NCI-H2029 (cell line): ENCODE results near the gene SMC6.

ENCODE experiments used
- DNase-seq: peaks from one replicate; lab custom pipeline; 2025; lab: John Stamatoyannopoulos, UW

Gene SMC6, protein sequence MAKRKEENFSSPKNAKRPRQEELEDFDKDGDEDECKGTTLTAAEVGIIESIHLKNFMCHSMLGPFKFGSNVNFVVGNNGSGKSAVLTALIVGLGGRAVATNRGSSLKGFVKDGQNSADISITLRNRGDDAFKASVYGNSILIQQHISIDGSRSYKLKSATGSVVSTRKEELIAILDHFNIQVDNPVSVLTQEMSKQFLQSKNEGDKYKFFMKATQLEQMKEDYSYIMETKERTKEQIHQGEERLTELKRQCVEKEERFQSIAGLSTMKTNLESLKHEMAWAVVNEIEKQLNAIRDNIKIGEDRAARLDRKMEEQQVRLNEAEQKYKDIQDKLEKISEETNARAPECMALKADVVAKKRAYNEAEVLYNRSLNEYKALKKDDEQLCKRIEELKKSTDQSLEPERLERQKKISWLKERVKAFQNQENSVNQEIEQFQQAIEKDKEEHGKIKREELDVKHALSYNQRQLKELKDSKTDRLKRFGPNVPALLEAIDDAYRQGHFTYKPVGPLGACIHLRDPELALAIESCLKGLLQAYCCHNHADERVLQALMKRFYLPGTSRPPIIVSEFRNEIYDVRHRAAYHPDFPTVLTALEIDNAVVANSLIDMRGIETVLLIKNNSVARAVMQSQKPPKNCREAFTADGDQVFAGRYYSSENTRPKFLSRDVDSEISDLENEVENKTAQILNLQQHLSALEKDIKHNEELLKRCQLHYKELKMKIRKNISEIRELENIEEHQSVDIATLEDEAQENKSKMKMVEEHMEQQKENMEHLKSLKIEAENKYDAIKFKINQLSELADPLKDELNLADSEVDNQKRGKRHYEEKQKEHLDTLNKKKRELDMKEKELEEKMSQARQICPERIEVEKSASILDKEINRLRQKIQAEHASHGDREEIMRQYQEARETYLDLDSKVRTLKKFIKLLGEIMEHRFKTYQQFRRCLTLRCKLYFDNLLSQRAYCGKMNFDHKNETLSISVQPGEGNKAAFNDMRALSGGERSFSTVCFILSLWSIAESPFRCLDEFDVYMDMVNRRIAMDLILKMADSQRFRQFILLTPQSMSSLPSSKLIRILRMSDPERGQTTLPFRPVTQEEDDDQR

DNA sequence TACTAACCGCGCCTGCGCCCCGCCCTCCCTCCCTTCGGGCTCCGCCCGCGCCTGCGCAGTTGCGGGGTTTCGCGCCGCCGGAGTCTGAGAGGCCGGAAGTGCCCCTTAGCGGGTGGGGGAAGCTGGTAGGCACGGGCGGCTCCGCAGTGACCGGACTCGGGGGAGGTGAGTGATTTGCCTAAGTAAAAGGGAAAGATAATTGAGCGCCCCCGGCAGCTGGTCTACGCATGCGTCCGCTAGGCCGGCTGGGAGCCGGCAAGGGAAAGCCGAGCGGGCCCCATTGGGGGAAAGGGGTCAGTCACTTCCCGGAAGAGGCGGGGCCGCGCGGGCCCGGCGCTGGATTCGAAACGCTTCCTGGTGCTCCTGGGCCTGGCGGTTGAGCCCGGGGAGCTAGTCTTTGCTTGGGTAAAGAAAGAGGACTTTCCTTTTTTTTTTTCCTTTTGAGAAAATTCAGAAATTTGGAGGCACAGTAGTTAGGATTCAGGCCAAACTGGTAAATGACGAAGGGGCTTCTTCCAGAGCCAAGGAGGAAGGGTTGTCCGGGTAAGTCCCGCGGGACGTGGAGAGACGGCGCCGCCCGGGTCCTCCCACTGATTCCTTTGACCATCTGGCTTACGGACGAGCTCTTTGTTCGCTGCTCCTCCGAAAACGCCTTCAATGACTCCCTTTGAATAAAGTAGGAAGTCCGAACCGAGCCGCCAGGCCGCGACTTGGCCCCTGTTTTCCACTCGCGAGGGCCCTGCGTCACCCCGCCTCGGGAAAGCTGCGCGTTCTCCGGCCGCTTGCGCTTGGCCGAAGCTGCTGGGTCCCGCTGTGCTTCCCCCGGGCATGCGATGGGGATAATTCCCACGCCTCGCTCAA is at the start of gene SMC6, which contains the start of gene GEN1:
Gene SMC6, minus strand, starts transcription at position 8 of the 861 bp plus-strand sequence. CDS start 7,864 bp downstream, outside the sequence.
Gene GEN1, plus strand, starts transcription at position 336 of the 861 bp plus-strand sequence. CDS start 5,806 bp downstream, outside the sequence.
- peak; percentile 82 for DNase-seq

DNA sequence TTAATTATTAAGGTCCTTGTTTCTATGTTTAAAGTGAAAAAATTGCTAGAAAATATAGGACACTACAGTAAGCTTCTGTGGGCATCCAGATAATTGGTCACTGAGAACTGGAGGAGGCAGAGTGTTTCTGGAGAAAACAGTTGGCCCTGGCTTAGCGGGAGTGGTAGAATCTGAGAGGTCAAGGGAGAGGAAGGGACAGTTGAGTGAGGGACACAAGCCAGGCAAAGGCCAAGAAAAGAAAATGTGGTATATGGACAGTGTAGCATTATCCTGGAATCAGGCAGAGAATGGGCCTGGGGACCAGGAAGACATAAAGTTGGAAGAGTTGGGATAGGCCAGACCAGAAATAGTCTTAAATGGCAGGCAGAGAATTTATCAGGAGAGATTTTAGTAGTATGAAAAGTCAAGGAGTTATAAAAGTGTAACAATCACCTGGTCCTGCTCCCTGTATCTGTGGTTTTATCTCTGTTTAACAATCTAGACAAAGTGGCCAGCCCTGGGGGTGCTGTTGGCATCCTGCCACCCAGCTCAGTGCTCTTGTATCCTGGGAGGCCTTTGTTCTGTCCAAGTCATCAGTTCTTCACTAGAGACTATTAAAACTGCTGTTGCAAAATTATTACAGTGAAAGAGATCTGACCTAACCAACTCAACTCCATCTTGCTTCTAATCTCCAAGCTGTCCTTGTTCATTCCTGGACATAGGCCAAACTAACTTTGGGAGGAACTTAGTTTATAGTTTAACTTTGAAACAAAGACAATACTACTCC is 47.3 kb upstream of the SMC6 start:
- no peak for DNase-seq

DNA sequence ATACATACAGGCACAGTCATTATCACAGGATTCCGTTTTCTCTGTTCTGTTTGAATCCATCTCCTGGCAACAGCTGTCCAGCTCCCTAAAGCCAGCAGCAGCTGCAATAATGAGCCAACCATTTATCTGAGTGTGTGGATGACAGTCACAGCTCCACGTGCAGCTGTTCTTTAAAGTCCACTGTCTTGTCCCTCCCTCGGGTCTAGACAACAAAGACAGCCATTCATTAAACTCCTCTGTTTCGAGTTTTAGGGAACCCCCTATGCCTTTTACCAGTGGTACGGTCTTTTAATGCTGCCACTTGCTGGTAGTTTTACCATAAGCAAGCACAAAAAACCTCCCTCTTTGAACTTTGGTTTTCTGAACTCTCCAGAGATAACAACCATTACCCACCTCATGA is 46.6 kb upstream of the SMC6 start:
- no peak for DNase-seq

DNA sequence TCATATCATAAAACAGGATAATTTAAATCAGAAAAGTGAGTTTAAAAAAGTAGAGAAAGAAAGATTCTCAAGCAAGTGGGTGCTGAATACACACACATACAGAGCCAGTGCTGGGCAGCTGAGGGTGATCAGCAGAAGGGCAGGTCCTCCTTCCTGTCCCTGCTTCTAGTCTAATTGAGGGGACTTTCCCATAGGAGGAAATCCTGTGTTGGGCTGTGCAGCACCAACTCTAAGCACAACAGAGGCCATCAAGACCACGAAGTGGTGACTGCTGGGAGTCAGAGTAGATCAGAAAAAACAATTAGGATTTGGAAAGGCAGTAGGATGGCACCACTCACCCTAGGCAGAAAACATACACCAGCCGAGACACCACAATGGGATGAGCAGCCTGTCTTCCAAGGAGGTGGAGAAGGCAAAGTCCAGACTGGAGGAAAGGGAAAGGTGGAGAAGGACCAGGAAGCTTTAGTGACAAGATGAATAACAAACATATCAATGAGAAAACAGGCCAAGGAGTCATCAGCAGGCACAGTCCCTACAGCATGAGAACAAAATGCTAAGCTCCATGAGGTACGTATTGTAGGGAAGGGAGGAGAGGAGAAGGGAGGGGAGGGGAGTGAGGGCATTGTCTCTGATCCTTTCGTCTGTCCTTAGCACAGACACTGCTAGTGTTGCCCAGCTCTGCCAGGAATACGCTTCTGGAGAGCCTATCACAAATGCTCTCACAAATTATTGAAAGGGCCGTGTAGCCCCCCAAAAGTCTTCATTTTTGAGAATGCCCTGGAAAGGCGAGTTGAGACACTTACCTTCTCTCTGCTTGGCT is 45.9 kb upstream of the SMC6 start:
- DNase-seq: no peak

DNA sequence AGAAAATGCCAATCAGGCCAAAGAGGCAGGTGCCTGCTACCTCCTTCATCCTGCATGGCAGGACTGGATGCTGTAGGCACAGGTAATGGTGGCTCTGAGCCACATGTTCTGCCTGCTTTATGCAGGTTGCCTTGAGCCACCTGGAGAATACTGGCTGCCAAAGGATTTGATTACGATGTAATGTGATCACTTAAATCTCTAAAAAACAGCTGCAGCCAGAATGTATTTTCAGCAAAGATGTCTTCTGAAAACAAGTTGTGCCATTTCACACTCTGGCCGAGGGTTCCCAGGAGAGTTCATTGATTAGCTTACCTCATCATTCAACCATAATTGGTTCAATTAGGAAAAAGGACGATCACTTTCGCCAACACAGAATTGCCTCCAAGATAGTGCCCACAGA is 44.7 kb upstream of the SMC6 start:
- no peak for DNase-seq

DNA sequence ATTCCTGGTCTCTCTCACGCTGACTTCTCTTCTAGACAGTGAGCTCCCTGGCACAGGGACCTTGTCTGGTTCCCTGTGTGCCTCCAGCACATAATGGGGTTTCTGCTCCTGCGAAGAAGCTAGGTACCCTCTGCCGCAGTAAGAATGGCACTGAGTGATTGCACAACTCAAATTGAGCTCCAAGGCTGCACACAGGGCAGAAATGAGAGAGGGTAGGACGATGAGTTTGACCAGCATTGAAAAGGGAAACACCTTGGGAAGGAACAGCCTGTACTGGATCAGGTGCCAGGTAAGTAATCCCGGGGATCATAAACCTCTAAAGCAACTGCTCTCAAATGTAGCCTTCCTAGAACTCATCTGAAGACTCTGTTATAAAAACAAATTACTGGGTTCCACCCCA is 41.7 kb upstream of the SMC6 start:
- DNase-seq: no peak

DNA sequence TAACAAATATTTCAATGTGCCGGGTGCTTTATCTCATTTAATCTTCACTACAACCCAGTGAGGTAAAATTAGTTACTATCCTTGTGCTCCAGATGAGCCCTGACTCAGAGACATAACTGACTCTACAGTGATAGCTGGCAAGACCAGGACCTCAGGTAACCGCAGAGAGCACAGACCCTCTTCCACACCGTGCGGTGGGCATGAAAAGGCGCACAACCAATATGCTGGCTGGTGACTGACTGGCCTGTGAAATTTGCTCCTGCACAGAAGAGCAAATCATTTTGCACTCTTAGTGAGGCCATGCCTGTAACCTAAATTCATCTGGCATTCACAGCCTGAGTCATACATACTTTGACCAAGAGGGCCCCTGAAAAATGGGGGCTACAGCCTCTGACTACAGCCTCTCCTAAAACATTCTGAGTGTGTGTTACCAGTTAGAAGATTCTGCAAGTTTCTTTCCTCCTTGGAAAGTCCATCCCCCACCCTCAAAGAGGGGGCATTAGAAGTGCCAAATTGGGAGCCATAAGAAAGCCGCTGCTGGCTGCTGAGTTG is 40.3 kb upstream of the SMC6 start:
- DNase-seq: no peak

DNA sequence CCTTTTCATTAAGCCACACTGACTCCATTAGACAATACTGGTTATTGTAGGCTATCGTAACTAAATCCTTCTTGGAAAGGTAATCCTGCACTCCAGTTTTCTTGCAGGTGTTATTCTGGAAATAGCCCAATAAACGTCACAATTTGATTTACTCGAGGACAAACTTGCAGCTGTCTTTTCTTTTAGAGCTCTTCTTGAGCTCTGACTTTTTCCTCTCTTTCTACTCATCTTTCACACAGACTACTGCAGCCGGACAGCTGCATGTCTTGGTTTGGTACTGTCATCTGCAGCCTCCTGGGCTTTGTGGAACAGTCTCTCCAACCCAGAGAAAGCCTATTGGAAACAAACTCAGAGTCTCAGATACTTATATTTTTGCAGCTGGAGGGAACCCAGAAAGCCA is 39.7 kb upstream of the SMC6 start:
- DNase-seq: no peak

DNA sequence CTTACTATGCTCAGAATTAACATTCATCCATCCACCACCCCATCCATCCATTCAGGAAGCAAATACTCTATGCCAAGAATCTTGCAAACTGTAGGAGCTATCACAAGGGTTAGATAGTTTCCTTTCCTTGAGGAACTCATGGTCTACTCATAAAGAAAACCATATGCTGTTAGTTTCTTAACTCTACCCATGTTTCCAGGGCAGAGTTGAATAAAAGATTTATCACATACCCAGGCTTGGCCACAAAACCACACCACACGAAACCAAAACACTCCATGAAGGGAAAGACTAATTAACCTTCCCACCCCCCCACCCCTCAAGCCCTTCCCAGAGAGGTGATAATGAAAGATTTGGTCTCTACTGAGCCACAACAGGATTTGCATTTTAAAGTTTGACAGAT is 38.9 kb upstream of the SMC6 start:
- no peak for DNase-seq

DNA sequence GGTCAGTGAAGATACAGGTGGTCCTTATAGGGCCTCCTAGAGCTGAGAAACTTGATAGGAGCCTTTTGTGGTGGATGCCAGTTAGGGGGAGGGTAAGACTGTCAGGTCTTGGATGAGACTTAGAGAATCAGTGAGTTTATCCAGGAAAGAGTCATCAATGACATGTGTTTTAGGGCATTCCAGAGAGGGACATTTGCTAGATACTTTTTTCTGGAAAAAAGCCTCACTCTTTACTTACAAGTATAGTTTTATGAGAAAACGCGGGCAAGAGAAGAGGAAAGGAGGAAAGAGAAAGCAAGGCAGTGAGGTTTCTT is 38.2 kb upstream of the SMC6 start:
- DNase-seq: no peak

DNA sequence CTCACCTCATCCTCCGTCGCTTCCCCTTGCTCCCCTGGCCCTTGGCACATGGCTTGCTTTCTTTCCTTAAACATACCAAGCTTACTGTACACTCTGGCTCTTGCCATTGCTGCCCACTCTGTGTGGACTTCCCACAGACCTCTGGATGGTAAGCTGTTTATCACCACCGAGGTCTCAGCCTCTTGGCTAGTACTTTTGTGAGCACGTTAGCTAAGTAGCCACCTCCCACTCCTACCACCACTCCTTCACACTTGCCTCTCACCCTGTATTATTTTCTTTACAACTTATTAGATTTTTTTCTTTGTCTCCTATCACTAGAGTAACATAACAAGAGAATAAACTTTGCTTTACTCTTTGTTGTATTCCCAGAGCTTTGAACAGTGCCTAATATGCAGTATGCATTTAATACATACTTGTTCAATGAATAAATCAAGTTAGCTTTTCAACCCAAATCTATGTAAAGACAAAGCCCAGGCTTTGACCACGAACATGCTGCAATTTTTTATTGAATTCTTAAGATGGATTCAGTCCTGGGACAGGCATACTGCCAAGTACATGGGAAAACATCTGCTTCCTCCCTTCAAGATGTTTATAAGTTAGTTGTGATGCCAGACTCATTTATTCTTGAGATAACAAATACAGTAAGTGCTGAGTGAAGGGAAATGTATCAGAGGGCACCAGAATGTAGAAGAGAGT is 37.7 kb upstream of the SMC6 start:
- DNase-seq: no peak

DNA sequence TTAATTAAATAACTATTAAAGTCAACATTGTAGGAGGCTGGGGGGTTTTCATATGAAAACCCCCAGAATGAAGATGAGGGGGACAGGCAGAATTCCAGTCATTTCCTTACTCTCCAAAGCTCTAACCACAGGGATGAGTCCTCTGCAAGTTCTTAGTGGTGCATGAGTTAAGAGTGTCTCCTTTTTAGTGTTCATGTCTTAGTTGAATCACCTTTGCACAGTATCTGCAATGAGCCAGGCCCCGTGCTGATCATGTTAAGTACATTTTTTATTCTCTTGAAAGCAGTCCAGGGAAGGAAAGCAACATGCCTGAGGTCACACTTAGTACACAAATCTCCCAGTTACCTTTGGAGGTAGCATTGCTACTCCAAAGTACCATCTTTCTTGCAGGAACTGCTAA is 36.9 kb upstream of the SMC6 start:
- DNase-seq: no peak

DNA sequence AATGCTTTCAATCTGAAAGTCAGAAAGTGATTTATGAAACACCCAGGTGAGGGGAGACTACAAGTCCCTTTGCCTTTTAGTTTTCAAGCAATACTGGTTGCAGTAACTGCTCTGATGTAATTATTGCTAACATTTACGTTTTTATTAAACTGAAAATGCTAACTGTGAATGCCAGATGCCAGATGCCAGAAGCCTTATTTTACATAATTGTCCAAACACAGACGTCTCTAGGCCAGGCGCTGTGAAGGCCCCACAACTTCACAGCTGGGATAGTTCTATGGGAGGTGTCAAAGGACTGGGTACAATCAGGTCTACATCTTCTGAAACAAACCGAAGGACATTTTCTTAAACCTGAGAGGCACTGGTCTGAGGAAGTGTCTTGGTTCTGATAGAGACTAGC is 35.2 kb upstream of the SMC6 start:
- DNase-seq: no peak

DNA sequence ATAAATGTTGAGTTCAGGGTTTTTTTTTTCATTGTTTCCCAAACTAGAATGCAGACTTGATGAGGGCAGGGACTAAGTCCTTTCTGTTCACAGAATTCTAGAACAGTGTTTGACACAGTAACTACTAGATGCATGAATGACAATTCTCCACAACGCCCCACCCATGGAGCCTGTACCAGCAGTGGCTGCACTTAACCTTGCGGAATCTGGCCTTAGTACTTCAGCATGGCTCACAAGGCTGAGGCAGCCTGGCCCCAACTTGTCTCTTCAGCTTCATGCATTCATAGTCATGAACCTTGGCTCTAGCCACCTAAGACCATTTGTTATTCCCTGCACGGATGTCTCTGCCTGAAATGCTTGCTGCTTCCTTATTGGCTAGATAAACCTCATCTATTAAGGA is 33.1 kb upstream of the SMC6 start:
- no peak for DNase-seq

DNA sequence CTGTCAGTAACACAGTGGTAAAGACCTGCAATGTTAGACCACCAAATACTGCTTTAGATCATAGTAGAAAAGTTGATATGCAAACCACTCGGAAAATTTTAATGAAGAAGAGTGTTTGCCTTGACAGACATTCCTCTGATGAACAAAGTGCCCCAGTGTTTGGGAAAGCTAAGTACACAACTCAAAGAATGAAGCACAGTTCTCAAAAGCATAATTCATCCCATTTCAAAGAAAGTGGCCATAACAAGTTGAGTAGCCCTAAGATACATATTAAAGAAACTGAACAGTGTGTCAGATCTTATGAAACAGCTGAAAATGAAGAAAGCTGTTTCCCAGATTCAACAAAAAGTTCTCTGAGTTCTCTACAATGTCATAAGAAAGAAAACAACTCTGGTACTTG is 27.9 kb upstream of the SMC6 start:
- DNase-seq: no peak

DNA sequence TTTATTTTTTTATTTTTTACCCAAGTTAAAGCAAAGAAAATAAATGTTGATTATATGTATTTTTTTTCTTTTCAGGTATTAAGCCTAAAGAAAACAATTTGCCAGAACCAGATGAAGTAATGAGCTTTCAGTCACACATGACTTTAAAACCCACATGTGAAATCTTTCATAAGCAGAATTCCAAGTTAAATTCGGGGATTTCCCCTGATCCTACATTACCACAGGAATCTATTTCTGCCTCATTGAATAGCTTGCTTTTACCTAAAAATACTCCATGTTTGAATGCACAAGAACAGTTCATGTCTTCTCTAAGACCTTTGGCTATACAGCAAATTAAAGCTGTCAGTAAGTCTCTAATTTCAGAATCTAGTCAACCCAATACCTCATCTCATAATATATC is 26.9 kb upstream of the SMC6 start:
- DNase-seq: no peak

DNA sequence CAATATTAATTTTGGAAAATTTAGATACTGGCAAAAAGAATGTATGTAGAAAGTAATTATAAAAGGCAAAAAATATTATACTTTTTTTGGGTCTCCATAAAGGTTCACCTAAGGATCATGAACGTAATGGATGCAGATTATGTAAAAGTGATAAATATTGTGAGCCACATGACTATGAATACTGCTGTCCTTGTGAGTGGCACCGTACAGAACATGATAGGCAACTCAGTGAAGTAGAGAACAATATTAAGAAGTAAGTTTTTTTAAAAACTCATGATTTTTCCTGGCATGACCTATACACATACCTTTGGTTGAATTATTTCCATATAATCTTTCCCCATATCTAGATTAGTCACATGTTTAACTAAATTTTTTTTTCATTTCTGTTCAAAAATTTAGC is 18.9 kb upstream of the SMC6 start:
- DNase-seq: no peak

DNA sequence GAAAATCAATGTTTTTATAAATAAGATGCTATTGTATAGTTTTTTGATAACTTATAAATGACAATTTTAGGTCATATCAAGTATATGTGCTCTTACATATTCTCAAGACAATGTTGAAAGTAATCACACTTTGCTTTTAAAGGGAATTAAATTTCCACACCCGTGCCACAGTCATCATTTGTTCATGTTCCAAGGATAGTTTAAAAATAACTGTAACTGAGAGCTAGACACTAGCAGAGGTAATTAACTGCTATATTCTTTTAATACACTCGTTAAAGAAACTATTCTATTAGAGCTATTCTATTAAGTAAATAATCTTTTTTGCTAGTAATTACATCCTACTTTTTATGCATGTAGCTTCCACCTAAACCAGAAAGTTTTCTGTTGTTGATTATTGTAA is 18.3 kb upstream of the SMC6 start:
- DNase-seq: no peak

DNA sequence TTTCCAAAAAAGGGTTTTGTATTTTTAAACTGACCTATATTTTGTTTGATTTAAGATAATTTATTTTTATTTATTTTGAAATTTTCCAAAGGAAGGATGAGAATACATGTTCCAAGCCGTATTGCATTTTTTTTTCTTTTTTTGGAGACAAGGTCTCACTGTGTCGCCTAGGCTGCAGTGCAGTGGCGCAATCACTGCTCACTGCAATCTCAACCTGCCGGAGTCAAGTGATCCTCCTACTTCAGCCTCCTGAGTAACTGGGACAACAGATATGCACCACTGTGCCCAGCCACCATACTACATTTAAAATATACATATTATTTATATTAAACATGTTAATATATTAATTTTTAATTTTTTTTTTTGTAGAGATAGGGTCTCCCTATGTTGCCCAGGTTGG is 15.3 kb upstream of the SMC6 start:
- DNase-seq: no peak
